SIG-M5 treated with dmso at 0.1 percent for 504 hours (cell line): ENCODE data around the gene FGF18.
A peak's percentile ranks its signal among the peaks of the same experiment; 100 is the strongest.
"Not testable (repeated sequence)": the region's sequence is repeated elsewhere in the genome, so short reads cannot be mapped to it uniquely, and the experiment has no call there.

Experiments
- DNase-seq: peaks from one replicate; lab custom pipeline; 2025; ENCODE audit not compliant: unreplicated experiment; lab: John Stamatoyannopoulos, UW

FGF18 gene, protein sequence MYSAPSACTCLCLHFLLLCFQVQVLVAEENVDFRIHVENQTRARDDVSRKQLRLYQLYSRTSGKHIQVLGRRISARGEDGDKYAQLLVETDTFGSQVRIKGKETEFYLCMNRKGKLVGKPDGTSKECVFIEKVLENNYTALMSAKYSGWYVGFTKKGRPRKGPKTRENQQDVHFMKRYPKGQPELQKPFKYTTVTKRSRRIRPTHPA

DNA sequence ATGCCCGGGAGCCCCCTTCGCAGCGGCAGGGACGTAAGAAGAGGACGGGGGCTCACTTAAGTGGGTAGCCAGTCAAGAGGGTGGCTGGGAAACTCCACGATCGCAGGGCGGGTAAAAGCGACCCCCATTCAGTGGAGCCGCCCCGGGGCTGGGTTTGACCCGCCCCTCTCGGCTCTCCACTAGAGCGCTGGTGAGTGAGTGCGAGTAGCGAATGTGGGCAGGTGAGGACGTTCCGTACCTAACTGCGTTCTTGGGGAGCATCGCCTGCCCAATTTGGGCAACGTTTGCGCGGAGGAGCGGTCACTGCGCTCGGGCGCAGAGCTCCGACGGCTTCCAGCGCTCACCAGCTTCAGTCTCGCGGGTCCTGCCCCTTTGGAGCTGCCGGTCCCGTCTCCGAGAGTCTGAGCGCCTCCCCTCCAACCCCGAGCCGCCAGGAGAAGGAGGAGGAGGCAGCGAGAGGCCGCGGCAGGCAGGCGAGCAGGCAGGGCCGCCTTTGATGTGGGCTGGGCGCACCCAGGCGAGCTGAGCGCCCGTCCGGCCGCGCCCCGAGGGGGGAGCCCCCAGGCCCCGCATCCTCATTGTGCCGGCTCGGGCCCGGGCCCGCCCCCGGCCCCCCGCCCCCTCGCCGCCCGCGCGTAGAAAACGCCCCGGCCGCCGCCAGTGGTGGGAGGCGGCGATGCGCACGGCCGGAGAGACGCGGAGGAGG lies at the start of gene FGF18:
FGF18 (plus strand) TSS at position 666 of the 706 bp plus-strand sequence. CDS start 553 bp downstream, outside the sequence.
- peak; percentile 49 for DNase-seq

- DNase-seq, result no peak
These were observed 49.5 kb upstream of the FGF18 start for GRCh38 chr5:171369898-171370297.

GRCh38 chr5:171370881-171371280 lies 48.6 kb upstream of the FGF18 start:
- DNase-seq, result not testable (repeated sequence)

DNA sequence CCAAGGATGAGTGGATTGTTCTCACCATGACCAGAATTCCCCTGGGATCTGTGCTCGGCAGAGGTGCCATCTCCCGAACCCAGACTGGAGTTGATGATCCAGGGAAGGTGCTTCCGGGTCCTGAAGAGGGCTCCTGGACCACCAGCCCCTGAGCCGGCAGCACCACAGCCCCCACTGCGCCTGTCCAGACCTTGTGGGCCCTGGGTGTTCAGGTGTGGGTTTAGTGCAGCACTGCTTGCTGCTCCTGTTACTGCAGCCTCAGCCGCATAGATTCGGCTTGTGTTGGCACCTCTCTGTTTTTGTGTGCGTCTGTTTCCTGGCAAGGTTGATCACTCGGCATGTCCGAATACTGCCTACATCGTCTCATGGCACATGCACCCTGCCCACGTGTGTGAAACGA lies 48.1 kb upstream of the FGF18 start:
- DNase-seq, result no peak

DNA sequence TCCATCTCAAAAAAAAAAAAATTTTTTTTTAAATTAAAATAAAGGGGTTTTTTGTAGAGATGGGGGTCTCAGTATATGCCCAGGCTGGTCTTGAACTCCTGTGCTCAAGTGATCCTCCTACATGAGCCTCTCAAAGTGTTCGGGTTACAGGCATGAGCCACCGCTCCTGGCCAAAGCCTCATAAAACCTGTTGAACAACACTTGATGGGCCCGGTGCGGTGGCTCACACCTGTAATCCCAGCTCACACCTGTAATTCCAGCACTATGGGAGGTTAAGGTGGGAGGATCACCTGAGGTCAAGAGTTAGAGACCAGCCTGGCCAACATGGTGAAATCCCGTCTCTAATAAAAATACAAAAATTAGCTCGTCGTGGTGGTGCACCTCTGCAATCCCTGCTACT lies 39.5 kb upstream of the FGF18 start:
- no peak for DNase-seq

- DNase-seq, result not testable (repeated sequence)
These were observed 35.0 kb upstream of the FGF18 start for GRCh38 chr5:171384416-171384815.

GRCh38 chr5:171384999-171385398 lies 34.4 kb upstream of the FGF18 start:
- not testable (repeated sequence) for DNase-seq

GRCh38 chr5:171386006-171386671 lies 33.3 kb upstream of the FGF18 start:
- no peak for DNase-seq

- no peak for DNase-seq
These were observed 32.5 kb upstream of the FGF18 start for GRCh38 chr5:171386861-171387344.

DNA sequence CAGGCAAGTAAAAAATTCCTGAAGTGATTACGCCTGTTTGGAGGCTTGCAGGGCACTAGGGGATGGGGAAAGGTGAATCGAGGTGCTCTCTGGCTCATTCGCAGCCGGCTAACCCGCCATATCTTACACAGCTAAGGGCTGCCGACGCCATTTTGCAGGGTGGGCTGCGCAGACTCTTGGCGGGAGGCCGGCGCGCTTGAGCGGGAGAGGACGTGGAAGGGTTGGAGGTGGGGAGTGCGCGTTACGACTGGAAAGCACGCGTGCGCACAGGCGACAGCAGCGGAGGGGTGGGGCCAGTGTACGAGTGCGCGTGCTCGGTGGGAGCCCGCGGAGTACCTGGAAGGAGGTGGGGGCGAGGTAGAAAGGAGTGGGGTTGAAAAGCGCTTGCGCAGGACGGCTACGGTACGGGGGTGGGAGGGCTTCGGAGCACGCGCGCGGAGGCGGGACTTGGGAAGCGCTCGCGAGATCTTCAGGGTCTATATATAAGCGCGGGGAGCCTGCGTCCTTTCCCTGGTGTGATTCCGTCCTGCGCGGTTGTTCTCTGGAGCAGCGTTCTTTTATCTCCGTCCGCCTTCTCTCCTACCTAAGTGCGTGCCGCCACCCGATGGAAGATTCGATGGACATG lies 32.0 kb upstream of the FGF18 start, which contains the start of gene NPM1:
NPM1 (plus strand) TSS at position 505 of the 625 bp plus-strand sequence; CDS start at position 605, 100 bp downstream.
- peak; percentile 99 for DNase-seq

- peak; percentile 66 for DNase-seq
These were observed 31.3 kb upstream of the FGF18 start for GRCh38 chr5:171387970-171388815.

- no peak for DNase-seq
These were observed 30.7 kb upstream of the FGF18 start for GRCh38 chr5:171388816-171389168.

DNA sequence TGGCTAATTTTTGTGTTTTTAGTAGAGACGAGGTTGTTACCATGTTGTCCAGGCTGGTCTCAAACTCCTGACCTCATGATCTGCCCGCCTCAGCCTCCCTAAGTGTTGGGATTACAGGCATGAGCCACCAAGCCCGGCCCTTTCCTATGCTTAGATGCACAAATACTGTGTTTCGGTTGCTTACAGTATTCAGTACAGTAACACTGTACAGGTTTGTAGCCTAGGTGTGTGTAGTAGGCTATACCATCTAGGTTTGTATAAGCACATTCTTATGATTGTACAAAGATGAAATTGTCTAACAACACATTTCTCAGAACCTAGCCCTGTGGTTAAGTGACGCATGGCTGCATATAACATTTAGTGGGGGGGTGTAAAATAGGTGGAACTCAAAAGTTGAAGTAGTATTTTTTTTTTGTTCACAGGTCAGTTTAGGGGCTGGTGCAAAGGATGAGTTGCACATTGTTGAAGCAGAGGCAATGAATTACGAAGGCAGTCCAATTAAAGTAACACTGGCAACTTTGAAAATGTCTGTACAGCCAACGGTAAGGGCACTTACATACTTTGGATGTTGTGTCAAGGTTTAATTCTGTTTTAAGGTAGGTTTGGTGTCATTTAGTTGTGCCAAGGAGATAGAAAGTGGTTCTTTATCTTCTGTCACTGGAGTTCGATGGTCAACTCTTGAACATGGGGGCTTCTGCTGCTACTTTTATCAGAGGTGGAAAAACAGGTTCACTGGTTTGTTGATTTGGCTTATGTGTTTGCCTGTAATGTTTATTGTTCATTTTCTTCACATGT lies 28.4 kb upstream of the FGF18 start:
- DNase-seq, result no peak

GRCh38 chr5:171391996-171392577 lies 27.4 kb upstream of the FGF18 start:
- DNase-seq, result no peak

- no peak for DNase-seq
These were observed 26.8 kb upstream of the FGF18 start for GRCh38 chr5:171392585-171393159.

DNA sequence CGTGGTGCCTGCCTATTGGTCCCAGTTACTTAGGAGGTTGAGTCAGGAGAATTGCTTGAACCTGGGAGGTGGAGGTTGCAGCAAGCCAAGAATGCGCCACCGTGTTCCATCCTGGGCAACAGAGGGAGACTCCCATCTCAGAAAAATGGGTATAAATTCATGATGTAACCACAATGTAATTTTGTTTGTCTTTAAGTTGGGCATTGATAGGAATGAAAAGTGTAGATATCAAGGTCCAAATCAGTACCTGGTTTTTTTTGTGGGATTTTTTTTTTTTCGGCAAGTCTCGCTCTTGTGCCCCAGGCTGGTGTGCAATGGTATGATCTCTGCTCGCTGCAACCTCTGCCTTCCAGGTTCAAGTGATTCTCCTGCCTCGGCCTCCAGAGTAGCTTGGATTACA lies 24.4 kb upstream of the FGF18 start:
- no peak for DNase-seq

- DNase-seq, result not testable (repeated sequence)
These were observed 22.9 kb upstream of the FGF18 start for GRCh38 chr5:171396583-171396982.

GRCh38 chr5:171397190-171397589 lies 22.3 kb upstream of the FGF18 start:
- no peak for DNase-seq

- DNase-seq, result no peak
These were observed 21.8 kb upstream of the FGF18 start for GRCh38 chr5:171397599-171397998.
